Heart right ventricle (tissue), 16 donors: ENCODE measurements around the gene WWOX. TPM values are rescaled to one million over a fixed set of nuclear protein-coding genes. Genes with fewer than 3 reads are reported as not detected.
A peak's percentile ranks its signal among the peaks of the same experiment; 100 is the strongest.

Experiments used
- ATAC-seq, 8 donors: fragments of 200-7000 bp; cut with Tn5 transposase; one replicate each; pipeline ENCODE4 v1.9.1; 2020; ENCODE audit warnings: mild to moderate bottlenecking in 8 of 8, moderate library complexity in 8 of 8, moderate number of reproducible peaks in 1 of 8
- DNase-seq, 2 donors: peaks; one replicate each; pipeline ENCODE4 v3.0.0-alpha.2; 2020
- H3K27ac ChIP-seq, 10 donors: fragments of 200-600 bp; sonication (generic) in 2 of 10; one replicate each; pipeline versions ENCODE4 v1.5.0 to v1.8.0; 2020 to 2022; ENCODE audit warnings: mild to moderate bottlenecking in 3 of 10
- H3K27me3 ChIP-seq, 7 donors: fragments of 200-600 bp; one replicate each; pipeline ENCODE4 v1.8.0; 2021 to 2022; ENCODE audit warnings: mild to moderate bottlenecking in 2 of 7
- H3K36me3 ChIP-seq, 9 donors: fragments of 200-600 bp; sonication (generic) in 1 of 9; one replicate each; pipeline versions ENCODE4 v1.5.0 to v1.8.0; 2020 to 2022; ENCODE audit warnings: mild to moderate bottlenecking in 2 of 9
- H3K4me1 ChIP-seq, 9 donors: fragments of 200-600 bp; sonication (generic) in 1 of 9; one replicate each; pipeline versions ENCODE4 v1.5.0 to v1.8.0; 2020 to 2022; ENCODE audit warnings: mild to moderate bottlenecking in 4 of 9
- H3K4me3 ChIP-seq, 10 donors: fragments of 200-600 bp; sonication (generic) in 2 of 10; one replicate each; pipeline versions ENCODE4 v1.5.0 to v1.8.0; 2020 to 2022; ENCODE audit warnings: mild to moderate bottlenecking in 7 of 10, moderate library complexity in 2 of 10
- H3K9me3 ChIP-seq, 11 donors: fragments of 200-600 bp in 10 of 11; sonication (generic) in 2 of 11; one replicate each; pipeline versions ENCODE4 v1.5.0 to v1.8.0; 2013 to 2022; ENCODE audit warnings: mild to moderate bottlenecking in 2 of 11, control low read depth in 1 of 11, moderate library complexity in 1 of 11
- CTCF ChIP-seq, 9 donors: fragments of 200-600 bp; sonication (generic) in 2 of 9; IDR thresholded peaks; one replicate each; pipeline versions ENCODE4 v1.5.0 to v1.8.0; 2021 to 2022; ENCODE audit warnings: antibody characterized with exemption in 9 of 9, mild to moderate bottlenecking in 5 of 9, moderate library complexity in 1 of 9
- WGBS, 2 donors: extraction: QIAGEN DNeasy Blood & Tissue Kit; methylation state at CpG; one replicate each; pipeline ENCODE4 v1.1.7; 2013; ENCODE audit warnings: inconsistent platforms in 1 of 2; 5-methylcytosine and 5-hydroxymethylcytosine counted together
- intact Hi-C, 10 donors: fragments of 100-400 bp; cut with DNase I; formaldehyde crosslinking; loops; one replicate each; pipeline versions ENCODE4 v1.11.1 to v1.14.2; 2022
- polyA plus RNA-seq, 2 donors: library from polyadenylated mRNA; stranded (reverse); fragments of 200-250 nt; gene quantifications; one replicate each; pipeline ENCODE4 v1.2.3, GENCODE V29; 2013
- total RNA-seq, 10 donors: library from RNA; stranded (reverse); fragmentation: NEBNext Ultra II Directional in 3 of 10; extraction: Animal tissue kit (Norgen Biotek cat#: 25700) in 3 of 10; gene quantifications; one replicate each; pipeline versions ENCODE4 v1.2.1 to v1.2.4, GENCODE V29; 2021 to 2023
- donor health status: Arrhythmogenic right ventricular cardiomyopathy.
- donor health status: ischemic (EF 13 %, LVEDD 7.1; RV severe dilation, severe dysfunction).
- donor health status: healthy with polysubstance abuse.
- donor health status: DM: no; HTN: yes; CAD: no.
- donor health status: DM: no; HTN: no; CAD: no.
- donor health status: ischemic (EF 25% LVEDD 6.9; RV normal size, moderate dysfunction).
- donor health status: ischemic (EF 25% LVEDD 5.7; RV mildly dilated, moderate dysfunction).
- donor health status: healthy.
- donor health status: DM: yes; HTN: yes; CAD: no.
- donor health status: Ischemic cardiomyopathy.
- donor health status: ischemic (EF 35%, LVEDD 5.7; RV mildly dilated, moderate dysfunction).
- donor health status: nonischemic (EF 11% LVEDD 7.7; RV severe dilation, severe dysfunction).
- donor health status: DM: yes; HTN: yes; CAD: no.
- donor health status: PGD.
- donor health status: ischemic (EF 29% LVEDD 5.4; RV normal size, mild dysfunction).
- donor health status: nonischemic (EF 23%, LVEDD 6.1; RV moderate dilation, normal function).

The WWOX gene
- total and polyA plus RNA-seq, 12 donors = 4.9 to 15.0 (median 9.9) TPM

GRCh38 chr16:79168321-79168720 is 1068.9 kb downstream of the WWOX start:
- no peak for DNase-seq
- no peak for TF ChIP-seq CTCF (IDR thresholded peaks at IDR 0.05)
- Histone ChIP-seq H3K4me3 (no peak overlapping the region), H3K4me1 (peaks cover 0 to 39% (median 0%) of the 10 kb centered on the region in 9 donors), H3K36me3 (no peaks in the 10 kb centered on the region), H3K9me3 (peaks cover 0 to 9% (median 6%) of the 10 kb centered on the region in 11 donors), H3K27me3 (no peaks in the 10 kb centered on the region), H3K27ac (no peak overlapping the region)
- WGBS, 2 donors = 51 to 63% methylated on average over 2 of the region's 2 CpGs
- intact Hi-C loops = no loop called here
- ATAC-seq = no peak

- H3K4me1 ChIP-seq = peaks cover 0 to 30% (median 0%) of the 10 kb centered on the region in 9 donors
- intact Hi-C loops = no loop called here
- ATAC-seq = no peak
- H3K36me3 ChIP-seq = no peaks in the 10 kb centered on the region
- H3K9me3 ChIP-seq = peaks cover 0 to 9% (median 6%) of the 10 kb centered on the region in 11 donors
- no peaks in the 10 kb centered on the region for H3K27me3 ChIP-seq
- TF ChIP-seq CTCF (IDR thresholded peaks at IDR 0.05) = no peak
- DNase-seq = no peak
- no peak overlapping the region for H3K4me3 ChIP-seq
- H3K27ac ChIP-seq = peak overlapping the region in 1 of 10 donors; percentile 20
- 64 to 67% methylated on average over 2 of the region's 2 CpGs for WGBS, 2 donors
Measured at GRCh38 chr16:79169239-79169638, 1069.8 kb downstream of the WWOX start.

GRCh38 chr16:79170555-79171246 is 1071.2 kb downstream of the WWOX start:
- 79 to 81% methylated on average over 7 of the region's 7 CpGs for WGBS, 2 donors
- Histone ChIP-seq H3K4me3 (no peak overlapping the region), H3K4me1 (peaks cover 0 to 29% (median 0%) of the 10 kb centered on the region in 9 donors), H3K27me3 (no peaks in the 10 kb centered on the region), H3K9me3 (peaks cover 0 to 10% (median 6%) of the 10 kb centered on the region in 11 donors), H3K27ac (no peak overlapping the region), H3K36me3 (no peaks in the 10 kb centered on the region)
- no peak for TF ChIP-seq CTCF (IDR thresholded peaks at IDR 0.05)
- DNase-seq (peak in 1 of 2 donors; percentile 12), ATAC-seq (peak in 5 of 8 donors; percentile 24 to 84 (median 39))
- intact Hi-C loops = no loop called here

GRCh38 chr16:79171504-79171903 is 1072.0 kb downstream of the WWOX start:
- ATAC-seq (no peak), DNase-seq (no peak)
- peaks cover 0 to 29% (median 0%) of the 10 kb centered on the region in 9 donors for H3K4me1 ChIP-seq
- H3K4me3 ChIP-seq = no peak overlapping the region
- peaks cover 0 to 18% (median 7%) of the 10 kb centered on the region in 11 donors for H3K9me3 ChIP-seq
- WGBS, 2 donors = 64 to 70% methylated on average over 4 of the region's 4 CpGs
- no peak overlapping the region for H3K27ac ChIP-seq
- no peaks in the 10 kb centered on the region for H3K36me3 ChIP-seq
- no peaks in the 10 kb centered on the region for H3K27me3 ChIP-seq
- TF ChIP-seq CTCF (IDR thresholded peaks at IDR 0.05) = no peak
- intact Hi-C loops = no loop called here
